ENCODE results near the gene PFN4. TPM values are rescaled to one million over a fixed set of nuclear protein-coding genes. Genes with fewer than 3 reads are reported as not detected.

The PFN4 gene
- total and polyA plus RNA-seq, 2 of the 4 experiments (the other 2 are of a cell fraction) = 0.36 to 0.48 TPM

GRCh38 chr2:24083567-24084385, 39.4 kb downstream of the PFN4 start:
- DNase-seq (peak; percentile 79), ATAC-seq (ENCODE audit: low read depth) (peak; percentile 52)
- intact Hi-C loops (cut with micrococcal nuclease) (loop anchor here (1.0 to 2.0 kb wide), 3 partner anchors 156 to 299 kb away; partner anchors contain the start of gene ATAD2B), in situ Hi-C loops (cut with MboI; ENCODE audit: low sequenced_read_pairs) (no loop called here), dilution Hi-C loops (cut with HindIII; ENCODE audit: low sequenced_read_pairs, unreplicated experiment) (no loop called here)
- no peaks in the 10 kb centered on the region for H4K20me1 ChIP-seq (ENCODE audit: insufficient read depth, low read length)
- peak overlapping the region; percentile 97 for H3K4ac ChIP-seq (ENCODE audit: low read depth, low read length)
- H2AFZ ChIP-seq (replicated peaks; ENCODE audit: low read length, poor library complexity) = peak overlapping the region; percentile 99
- peak overlapping the region; percentile 77 for H4K5ac ChIP-seq (ENCODE audit: low read depth, low read length)
- H3K23ac ChIP-seq (ENCODE audit: low read depth, low read length) = peak overlapping the region; percentile 70
- H3K27ac ChIP-seq (ENCODE audit: insufficient read depth, low read length) = peak overlapping the region; percentile 89
- peak overlapping the region; percentile 70 for H3K4me3 ChIP-seq (ENCODE audit: insufficient read depth, low read depth, low read length)
- H2BK5ac ChIP-seq (ENCODE audit: low read depth, low read length, poor library complexity, severe bottlenecking) = peak overlapping the region; percentile 81
- H3K79me1 ChIP-seq (ENCODE audit: low read depth in 1 of 2, low read length in 2 of 2) = peaks cover 12 to 31% of the 10 kb centered on the region in 2 experiments
- peak overlapping the region; percentile 83 for H2BK120ac ChIP-seq (ENCODE audit: low read depth, low read length)
- H3K14ac ChIP-seq (replicated peaks; ENCODE audit: low read depth, low read length) = peak overlapping the region; percentile 87
- H3K27me3 ChIP-seq (ENCODE audit: control insufficient read depth, insufficient read depth, low read length) = no peaks in the 10 kb centered on the region
- peak overlapping the region; percentile 8; the same call in 1 of the 3 replicates for H2BK15ac ChIP-seq (ENCODE audit: low read depth, low read length)
- H3K4me1 ChIP-seq (ENCODE audit: control insufficient read depth, insufficient read depth, low read length) = peaks cover 4% of the 10 kb centered on the region; the same call in 1 of the 2 replicates
- peaks cover 11% of the 10 kb centered on the region for H3K9me1 ChIP-seq (ENCODE audit: insufficient read depth, low read length)
- 1% methylated on average over 8 of the region's 30 CpGs; no CpG with 5 or more reads in 1 of the 2 experiments for WGBS, 2 experiments (ENCODE audit: extremely low coverage in 2 of 2, insufficient read length in 1 of 2)
- peaks cover 18% of the 10 kb centered on the region for H3K36me3 ChIP-seq (ENCODE audit: control insufficient read depth, insufficient read depth, low read length)
- peak overlapping the region; percentile 86 for H3K56ac ChIP-seq (ENCODE audit: extremely low read depth, insufficient read depth, low read length)
- no peaks in the 10 kb centered on the region for H3K9me3 ChIP-seq (ENCODE audit: control insufficient read depth, insufficient read depth, low read length)
- peak overlapping the region; percentile 17; the same call in 1 of the 2 replicates for H2BK20ac ChIP-seq (ENCODE audit: low read depth, low read length)
- peak overlapping the region; percentile 43 for H3K18ac ChIP-seq (ENCODE audit: low read depth, low read length)
- peak overlapping the region; percentile 99 for H2AK9ac ChIP-seq (replicated peaks; ENCODE audit: low read depth, low read length, poor library complexity)
- ChIA-PET CTCF (interaction anchor here (0.7 to 2.0 kb wide), 9 partner anchors 23 to 297 kb away, joined by 3 to 10 read pairs (median 4); partner anchors contain the start of genes ATAD2B and PFN4), POLR2A (ENCODE audit: unreplicated experiment) (interaction anchor here (0.6 to 1.0 kb wide), 3 partner anchors 25 to 878 kb away, joined by 3 to 7 read pairs (median 3); partner anchors contain the start of genes FAM228B and PFN4)
- H4K91ac ChIP-seq (ENCODE audit: insufficient read depth, low read depth, low read length) = peak overlapping the region; percentile 91
- H4K8ac ChIP-seq (ENCODE audit: low read depth in 2 of 2, low read length in 2 of 2) = peak overlapping the region; percentile 74 to 96
- no TSS peak for BruUV-seq (replicated peaks)
- TF ChIP-seq MAZ (IDR thresholded peaks at IDR 0.05; ENCODE audit: borderline replicate concordance, low read depth, low read length) = no peak
- TF ChIP-seq, protein P1, sequence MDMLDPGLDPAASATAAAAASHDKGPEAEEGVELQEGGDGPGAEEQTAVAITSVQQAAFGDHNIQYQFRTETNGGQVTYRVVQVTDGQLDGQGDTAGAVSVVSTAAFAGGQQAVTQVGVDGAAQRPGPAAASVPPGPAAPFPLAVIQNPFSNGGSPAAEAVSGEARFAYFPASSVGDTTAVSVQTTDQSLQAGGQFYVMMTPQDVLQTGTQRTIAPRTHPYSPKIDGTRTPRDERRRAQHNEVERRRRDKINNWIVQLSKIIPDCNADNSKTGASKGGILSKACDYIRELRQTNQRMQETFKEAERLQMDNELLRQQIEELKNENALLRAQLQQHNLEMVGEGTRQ (IDR thresholded peaks at IDR 0.05; ENCODE audit: low read depth, low read length) = no peak
- TF ChIP-seq, protein P2, sequence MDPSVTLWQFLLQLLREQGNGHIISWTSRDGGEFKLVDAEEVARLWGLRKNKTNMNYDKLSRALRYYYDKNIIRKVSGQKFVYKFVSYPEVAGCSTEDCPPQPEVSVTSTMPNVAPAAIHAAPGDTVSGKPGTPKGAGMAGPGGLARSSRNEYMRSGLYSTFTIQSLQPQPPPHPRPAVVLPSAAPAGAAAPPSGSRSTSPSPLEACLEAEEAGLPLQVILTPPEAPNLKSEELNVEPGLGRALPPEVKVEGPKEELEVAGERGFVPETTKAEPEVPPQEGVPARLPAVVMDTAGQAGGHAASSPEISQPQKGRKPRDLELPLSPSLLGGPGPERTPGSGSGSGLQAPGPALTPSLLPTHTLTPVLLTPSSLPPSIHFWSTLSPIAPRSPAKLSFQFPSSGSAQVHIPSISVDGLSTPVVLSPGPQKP (IDR thresholded peaks at IDR 0.05; ENCODE audit: borderline replicate concordance, low read depth, low read length) = no peak
- no peak for TF ChIP-seq CHD1 (IDR thresholded peaks at IDR 0.05; ENCODE audit: low read depth, low read length)
- no peak for TF ChIP-seq SMC3 (IDR thresholded peaks at IDR 0.05; ENCODE audit: low read depth, low read length)
- TF ChIP-seq NFE2L2 (IDR thresholded peaks at IDR 0.05; ENCODE audit: low read depth, low read length) = no peak
- no peak; the same call in 1 of the 2 replicates for TF ChIP-seq MXI1 (IDR thresholded peaks at IDR 0.05; ENCODE audit: borderline replicate concordance, low read depth, low read length)
- TF ChIP-seq RFX5 (IDR thresholded peaks at IDR 0.05; ENCODE audit: low read depth, low read length) = no peak
- TF ChIP-seq FOS (IDR thresholded peaks at IDR 0.05; ENCODE audit: low read depth, low read length) = no peak
- TF ChIP-seq MAFK (IDR thresholded peaks at IDR 0.05; ENCODE audit: low read depth, low read length) = no peak
- H2AK5ac ChIP-seq (ENCODE audit: low read depth, low read length) = peak overlapping the region; percentile 91
- peak overlapping the region; percentile 69 for H3K9ac ChIP-seq (ENCODE audit: low read depth, low read length)
- H3K4me2 ChIP-seq (ENCODE audit: low read depth, low read length) = peak overlapping the region; percentile 80
